Mesenteric fat pad (tissue), 1 donor: Measurements from ENCODE around the gene MSH6. TPM values are rescaled to one million over a fixed set of nuclear protein-coding genes. Genes with fewer than 3 reads are reported as not detected.

ENCODE experiments used
- DNase-seq: peaks from one replicate; pipeline ENCODE4 v3.0.0-alpha.2; 2020; ENCODE audit warnings: low spot score
- total RNA-seq: library from RNA; stranded (reverse); fragmentation: NEBNext Ultra II Directional; extraction: Animal tissue kit (Norgen Biotek cat#: 25700); gene quantifications from one replicate; pipeline ENCODE4 v1.2.1, GENCODE V29; 2021
- donor health status: DM: yes; HTN: yes; CAD: no.

MSH6 gene
- total RNA-seq, 1 donor from 2014 or later: 31.2 TPM

DNA sequence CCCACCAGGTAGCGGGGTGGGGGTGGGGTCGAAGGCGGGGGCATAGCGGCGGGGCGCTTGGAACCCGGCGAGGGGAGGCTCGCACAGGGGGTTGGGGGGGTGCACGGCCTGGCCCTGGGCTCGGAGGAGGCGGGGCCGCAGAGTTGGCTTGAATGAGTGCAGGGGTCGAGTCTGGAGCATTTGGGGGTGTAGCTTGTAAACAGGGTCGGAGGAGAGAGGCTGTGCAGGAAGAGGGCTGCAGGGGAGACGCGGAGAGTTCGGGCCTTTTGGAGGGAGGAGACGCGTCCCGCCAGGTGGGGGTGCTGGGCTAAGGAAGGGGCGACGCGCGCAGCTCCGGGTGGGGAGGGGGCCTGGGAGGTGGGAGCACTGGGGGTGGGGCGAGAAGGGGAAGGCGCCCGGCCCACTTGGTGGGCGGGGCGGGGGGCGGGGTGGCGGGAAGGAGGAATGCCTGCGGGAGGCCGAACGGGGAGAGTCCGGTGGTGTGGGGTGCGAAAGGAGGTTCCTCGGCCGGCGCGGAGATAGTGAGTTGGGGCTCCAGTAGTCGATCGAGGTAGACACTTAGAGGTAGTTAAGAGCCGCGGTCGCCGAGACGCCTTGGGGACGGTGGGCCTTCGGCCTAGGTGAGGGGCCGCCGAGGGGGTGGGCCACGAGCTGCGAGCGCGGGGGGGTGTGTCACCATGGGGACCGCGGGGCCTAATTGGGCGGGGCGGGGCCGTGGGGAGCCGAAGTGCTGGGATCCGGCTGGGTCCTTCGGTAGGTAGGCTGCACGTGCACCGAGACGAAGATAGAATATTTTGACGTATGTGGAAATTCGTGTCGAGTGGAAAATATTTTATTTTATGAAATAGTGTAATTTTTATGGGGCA lies 774 bp downstream of the MSH6 start:
- no peak for DNase-seq

DNA sequence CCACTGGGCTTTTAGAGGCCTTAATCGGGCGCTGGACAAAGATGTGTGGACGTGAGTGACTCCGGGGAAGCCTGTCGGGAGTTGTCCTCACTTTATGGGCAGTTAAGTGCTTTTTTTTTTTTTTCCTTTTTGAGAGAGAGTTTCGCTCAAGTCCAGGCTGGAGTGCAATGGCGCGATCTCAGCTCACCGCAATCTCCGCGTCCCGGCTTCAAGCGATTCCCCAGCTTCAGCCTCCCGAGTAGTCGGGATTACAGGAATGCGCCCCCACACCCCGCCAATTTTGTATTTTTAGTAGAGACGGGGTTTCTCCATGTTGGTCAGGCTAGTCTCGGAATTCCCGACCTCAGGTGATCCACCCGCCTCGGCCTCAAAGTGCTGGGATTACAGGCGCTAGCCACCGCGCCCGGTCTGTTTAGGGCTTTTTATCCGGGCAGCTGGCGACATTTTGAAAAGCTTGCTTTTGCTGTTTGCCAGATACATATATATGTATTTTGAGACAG lies 1.5 kb downstream of the MSH6 start:
- DNase-seq: no peak

DNA sequence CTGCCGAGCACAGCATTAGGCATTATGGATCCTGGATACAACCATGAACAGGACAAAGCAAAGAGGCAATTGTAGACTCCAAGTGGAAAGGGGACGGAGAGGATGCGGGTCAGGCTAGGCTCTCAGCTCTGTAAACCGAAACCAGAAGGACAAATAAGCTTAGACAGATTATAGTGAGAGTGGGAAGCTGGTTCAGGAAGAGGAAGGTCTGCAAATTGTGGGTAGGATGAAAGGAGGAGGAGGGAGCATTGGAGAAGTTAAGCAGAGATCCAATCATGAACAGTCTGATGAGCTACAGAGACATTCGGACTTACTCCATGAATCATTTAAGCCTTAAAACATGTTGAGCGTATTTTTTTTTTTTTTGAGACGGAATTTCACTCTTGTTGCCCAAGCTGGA lies 3.0 kb downstream of the MSH6 start:
- DNase-seq: no peak

DNA sequence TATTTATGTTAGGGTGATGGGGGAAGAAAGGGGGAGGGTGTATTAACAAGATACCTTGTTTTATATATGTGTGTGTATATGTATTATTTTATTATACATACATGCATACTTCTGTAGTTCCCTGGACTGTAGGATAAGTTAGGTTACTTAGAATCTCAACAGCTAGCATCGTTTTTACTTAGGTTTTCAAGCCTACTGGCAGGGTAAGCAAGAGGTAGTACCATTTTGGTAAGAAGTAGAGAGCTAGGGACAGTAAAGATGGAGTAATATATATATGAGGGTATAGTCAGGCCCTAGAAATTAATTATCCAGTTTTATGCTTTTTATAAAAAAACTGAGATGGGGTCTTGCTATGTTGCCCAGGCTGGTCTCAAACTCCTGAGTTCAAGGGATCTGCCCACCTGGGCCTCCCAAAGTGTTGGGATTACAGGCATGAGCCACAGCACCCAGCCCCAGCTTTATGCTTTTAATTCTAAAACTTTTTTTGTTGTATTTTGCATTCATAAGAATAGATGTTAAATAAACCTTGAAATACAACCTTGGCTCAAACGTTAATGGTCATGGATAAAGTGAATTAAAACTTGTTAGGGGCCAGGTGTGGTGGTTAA lies 13.2 kb downstream of the MSH6 start:
- DNase-seq: no peak

DNA sequence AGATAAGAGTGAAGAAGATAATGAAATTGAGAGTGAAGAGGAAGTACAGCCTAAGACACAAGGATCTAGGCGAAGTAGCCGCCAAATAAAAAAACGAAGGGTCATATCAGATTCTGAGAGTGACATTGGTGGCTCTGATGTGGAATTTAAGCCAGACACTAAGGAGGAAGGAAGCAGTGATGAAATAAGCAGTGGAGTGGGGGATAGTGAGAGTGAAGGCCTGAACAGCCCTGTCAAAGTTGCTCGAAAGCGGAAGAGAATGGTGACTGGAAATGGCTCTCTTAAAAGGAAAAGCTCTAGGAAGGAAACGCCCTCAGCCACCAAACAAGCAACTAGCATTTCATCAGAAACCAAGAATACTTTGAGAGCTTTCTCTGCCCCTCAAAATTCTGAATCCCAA lies 15.7 kb downstream of the MSH6 start:
- DNase-seq: no peak

DNA sequence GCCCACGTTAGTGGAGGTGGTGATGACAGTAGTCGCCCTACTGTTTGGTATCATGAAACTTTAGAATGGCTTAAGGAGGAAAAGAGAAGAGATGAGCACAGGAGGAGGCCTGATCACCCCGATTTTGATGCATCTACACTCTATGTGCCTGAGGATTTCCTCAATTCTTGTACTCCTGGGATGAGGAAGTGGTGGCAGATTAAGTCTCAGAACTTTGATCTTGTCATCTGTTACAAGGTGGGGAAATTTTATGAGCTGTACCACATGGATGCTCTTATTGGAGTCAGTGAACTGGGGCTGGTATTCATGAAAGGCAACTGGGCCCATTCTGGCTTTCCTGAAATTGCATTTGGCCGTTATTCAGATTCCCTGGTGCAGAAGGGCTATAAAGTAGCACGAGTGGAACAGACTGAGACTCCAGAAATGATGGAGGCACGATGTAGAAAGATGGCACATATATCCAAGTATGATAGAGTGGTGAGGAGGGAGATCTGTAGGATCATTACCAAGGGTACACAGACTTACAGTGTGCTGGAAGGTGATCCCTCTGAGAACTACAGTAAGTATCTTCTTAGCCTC lies 16.2 kb downstream of the MSH6 start:
- DNase-seq: no peak

DNA sequence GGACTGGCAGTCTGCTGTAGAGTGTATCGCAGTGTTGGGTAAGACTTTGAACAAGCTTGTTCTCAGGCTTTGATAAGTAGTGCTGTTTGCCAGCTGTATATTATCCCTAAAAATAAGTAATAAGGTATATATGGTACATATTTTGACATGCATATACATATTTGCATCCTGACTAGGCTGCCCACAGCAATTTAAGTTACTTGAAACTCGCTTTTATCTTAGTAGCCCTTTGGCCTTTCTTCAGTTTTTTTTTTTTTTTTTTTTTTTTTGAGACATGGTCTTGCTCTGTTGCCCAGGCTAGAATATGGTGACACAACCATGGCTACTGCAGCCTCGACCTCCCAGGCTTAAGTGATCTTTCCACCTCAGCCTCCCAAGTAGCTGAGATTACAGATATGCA lies 18.2 kb downstream of the MSH6 start:
- no peak for DNase-seq

DNA sequence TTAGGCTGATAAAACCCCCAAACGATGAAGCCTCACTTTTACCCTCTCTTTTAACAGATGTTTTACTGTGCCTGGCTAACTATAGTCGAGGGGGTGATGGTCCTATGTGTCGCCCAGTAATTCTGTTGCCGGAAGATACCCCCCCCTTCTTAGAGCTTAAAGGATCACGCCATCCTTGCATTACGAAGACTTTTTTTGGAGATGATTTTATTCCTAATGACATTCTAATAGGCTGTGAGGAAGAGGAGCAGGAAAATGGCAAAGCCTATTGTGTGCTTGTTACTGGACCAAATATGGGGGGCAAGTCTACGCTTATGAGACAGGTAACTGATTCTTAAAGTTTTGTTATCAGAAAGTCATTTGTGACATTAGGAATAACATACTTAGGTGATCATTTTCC lies 20.4 kb downstream of the MSH6 start:
- DNase-seq: no peak

DNA sequence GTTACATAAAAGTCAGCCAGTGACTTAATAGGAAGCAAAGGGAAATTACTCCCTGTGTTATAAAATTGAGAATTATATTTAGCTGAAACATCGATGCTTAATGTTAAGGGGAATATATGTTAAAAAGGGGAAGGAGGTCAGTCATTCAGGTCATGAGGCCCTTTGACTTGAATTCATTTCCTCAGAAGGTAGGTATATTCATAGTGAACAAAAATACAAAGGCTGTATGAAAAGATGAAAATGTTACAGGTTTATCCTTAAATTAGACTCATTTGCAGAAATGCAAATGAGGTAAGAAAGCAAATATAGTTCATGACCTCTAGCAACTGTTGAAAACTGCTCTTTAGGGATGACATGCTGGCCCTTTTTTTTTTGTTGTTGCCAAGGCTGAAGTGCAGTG lies 20.8 kb downstream of the MSH6 start:
- DNase-seq: no peak

DNA sequence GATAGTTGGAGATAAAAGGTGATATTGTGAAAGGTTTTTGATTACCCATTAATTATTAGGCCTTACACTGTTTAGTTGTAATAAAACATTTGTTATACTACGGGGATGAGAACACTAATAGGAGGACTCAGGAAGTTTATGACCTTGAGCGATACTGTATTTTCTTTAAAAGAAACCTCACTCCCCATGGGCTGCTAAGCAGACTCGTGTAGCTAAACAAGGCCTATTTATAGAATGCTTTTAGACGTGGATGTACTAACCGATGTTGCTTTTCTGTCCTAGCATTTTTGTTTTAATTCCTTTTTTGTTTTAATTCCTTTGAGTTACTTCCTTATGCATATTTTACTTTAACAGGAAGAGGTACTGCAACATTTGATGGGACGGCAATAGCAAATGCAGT lies 22.9 kb downstream of the MSH6 start:
- no peak for DNase-seq

DNA sequence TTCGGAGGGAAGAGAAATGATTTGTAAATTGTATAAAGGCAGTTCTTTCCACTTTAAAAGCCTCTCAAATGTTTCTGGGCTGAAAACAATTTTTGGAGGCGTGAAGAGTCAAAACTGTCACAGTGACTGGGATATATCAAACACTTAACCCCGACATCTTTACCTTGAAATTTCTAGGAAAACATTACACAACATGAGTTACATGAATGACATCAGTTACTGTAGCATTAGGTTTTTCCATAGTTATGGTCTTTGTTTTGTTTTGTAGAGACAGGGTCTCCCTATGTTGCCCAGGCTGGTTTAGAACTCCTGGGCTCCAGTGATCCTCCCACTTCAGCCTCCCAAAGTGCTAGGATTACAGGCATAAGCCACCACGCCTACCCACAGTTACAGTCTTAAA lies 25.7 kb downstream of the MSH6 start:
- DNase-seq: no peak

DNA sequence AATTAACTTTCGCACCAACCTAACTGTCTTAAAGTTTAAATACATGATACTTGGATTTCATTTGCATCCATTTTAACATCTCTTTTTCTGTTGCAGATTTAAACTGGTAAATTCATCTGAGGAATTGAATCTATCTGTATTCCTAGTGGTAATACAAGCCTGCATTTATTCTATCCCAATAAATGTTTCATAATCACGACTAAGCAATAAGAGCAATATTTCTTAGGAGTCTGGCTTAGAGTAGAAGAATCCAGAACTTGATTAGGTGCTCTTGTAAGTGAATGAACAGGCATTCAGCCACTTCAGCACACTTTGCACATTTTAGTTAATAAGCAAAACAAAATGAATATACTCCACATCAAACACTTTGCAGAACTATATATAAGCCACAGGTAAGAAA lies 27.0 kb downstream of the MSH6 start:
- DNase-seq: no peak

DNA sequence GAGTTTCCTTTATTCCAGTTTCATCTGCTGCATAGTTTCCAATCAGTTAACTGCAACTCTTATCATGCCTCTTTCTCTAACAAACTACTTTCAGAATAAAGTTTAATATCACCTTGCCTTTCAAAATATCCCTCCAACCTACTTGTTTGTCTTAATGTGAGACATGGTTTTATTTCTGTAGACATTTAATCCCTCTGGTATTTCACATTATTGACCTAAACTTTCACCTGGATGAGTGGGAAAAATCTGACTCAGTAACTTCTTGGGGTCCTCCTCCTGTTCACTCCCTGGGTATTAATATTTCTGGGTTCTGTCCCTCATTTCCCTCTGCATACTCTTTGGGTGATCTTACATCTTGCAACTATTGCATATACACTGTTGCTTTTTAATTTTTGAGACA lies 27.9 kb downstream of the MSH6 start:
- DNase-seq: no peak

DNA sequence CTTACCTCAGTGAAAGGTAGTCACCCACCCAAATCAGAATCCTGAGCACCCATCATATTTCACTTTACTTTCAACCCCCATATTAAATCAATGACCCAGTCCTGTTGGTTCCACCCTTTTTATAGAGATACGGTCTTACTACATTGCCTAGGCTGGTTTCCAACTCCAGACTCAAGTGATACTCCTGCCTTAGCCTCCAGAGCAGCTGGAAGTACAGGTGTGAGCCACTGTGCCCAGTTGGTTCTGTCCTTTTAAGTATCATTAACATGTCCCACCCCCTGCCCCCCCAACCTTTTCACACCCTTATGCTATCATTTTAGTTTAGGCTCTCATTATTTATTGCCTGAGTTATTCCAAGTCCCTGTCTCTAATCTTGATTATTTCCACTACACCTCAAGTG lies 28.7 kb downstream of the MSH6 start:
- DNase-seq: no peak

DNA sequence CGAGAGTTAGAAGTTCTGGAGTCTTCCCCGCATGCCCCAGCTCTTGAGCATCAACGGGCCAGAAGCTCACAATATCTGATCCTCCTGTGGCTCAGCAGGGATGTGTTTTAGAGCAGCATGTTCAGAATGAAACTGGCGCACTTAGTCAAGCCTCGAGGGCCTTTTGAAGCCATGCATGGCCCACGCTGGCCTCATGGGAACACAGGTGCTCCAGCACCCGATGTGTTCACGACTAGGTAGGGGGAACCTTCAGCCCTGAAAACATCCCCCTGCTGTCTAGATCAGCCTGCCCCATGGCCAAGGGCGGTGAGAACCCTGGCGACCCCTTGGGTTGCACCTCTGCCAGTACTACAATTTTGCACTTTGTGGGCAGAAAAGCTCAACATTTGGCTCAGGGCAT lies 32.8 kb downstream of the MSH6 start:
- DNase-seq: no peak

DNA sequence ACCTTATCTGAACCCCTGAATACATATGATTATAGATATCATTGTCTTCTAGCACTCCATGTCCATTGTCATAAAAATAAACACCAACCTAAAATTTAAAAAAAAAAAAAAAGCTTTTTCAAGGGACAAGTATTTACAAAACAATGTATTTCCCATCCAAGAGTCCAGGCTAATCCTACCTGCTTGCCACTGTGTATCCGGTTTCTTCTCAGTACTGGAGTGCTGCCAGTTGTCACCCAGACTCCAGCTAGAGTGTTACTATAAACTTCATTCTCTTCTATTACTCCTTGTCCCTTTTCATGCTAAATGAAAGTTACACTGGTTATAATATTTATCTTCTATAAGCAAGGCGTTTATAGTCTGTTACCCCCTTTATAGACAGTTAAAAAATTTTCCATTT lies 35.8 kb downstream of the MSH6 start:
- no peak for DNase-seq

DNA sequence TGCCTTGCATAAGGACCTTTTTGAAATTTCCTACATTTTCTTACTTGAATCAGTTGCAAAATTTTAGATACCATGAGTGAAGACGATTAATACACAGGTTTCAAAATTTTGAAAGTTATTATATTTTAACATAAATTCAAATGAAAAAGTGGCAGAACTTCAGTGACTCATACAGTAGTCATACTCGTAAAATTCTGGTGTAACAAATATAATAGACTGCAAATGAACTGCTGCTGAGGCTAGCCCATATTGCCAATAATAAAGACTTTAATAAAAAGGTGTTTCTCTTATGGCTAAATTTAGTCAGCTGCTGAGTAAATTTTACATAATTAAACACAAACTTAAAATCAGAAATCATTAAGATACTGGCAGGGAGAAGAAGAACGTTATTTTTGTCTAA lies 36.9 kb downstream of the MSH6 start:
- DNase-seq: no peak

DNA sequence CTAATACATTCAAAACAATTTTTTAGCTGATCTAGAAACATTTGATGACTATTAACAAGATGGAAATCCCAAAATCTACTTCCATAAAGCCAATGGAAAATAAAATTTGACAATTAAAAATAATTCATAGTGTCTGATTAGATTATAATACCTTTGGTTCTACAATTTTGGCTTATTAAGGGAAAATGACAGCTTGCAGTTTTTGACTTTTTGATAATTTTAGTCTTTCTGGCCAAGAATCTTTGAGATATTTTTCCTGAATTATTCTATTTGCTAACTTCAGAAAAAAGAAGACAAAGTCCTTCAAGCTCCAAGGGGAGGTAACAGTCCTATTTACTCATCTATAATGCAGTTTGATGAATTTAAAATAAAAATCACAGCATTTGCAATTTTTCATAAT lies 39.6 kb downstream of the MSH6 start:
- DNase-seq: no peak

DNA sequence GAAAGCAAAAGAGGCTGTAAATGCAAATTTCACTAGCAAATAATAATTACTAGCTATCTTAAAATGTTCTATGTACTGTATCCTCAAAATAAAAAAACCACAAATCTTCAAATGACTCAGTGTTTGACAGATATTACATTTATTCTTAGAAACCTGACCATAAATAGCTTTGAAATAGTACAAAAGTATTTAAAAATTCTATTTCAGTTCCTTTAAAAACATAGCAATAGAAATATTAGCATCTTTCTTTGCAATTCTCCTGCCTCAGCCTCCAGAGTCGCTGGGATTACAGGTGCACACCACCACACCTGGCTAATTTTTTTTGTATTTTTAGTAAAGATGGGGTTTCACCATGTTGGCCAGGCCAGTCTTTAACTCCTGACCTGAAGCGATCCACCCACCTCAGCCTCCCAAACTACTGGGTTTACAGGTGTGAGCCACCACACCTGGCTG lies 50.6 kb downstream of the MSH6 start:
- no peak for DNase-seq

DNA sequence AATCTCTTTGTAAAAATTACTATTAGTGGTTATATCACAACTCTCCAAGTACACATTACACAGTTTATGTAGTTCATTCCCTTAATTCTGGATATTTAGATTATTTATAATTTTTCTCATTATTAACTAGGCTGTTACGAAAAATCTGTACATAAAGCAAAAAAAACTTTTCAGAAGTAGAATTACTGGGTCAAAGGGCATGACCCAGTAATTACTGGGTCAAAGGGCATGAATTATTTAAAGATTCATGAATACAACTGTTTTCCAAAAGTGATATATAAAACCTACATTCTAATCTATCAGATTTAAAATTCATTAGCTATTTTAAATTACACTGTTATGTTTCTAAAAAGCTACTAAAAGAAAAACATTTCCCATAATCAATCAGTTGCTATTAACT lies 55.3 kb downstream of the MSH6 start:
- no peak for DNase-seq

DNA sequence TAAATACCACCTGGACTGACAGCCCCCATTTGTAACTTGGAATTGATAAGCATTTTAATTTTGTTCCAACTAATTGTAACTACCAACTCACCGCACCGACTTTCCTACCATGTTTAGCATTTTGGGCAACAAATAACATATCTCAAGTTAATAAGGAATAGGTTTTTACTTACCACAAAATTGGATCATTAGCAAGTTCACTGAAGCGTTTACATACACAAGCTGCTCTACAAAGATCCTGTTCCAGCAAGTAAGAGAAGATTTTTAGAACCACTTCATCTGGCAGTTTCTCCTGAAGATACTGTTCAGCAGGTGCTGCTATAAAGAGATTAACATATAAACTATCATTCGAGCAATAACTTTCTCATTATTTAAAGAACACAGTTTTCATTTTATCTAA lies 55.7 kb downstream of the MSH6 start:
- no peak for DNase-seq

DNA sequence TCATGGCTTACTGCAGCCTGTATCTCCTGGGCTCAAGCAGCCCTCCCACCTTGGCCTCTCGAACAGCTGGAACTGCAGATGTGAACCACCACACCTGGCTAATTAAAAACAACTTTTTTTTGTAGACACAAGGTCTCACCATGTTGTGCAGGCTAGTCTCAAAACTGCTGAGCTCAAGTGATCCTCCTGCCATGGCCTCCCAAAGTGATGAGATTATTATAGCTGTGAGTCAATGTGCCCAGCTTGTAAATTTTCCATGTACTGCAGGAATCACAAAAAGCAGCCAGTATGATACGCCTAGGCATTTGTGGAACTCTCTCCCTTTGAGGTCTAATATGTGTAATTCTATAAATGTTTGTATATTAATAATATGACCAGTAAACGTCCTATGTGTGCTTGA lies 59.9 kb downstream of the MSH6 start:
- no peak for DNase-seq

DNA sequence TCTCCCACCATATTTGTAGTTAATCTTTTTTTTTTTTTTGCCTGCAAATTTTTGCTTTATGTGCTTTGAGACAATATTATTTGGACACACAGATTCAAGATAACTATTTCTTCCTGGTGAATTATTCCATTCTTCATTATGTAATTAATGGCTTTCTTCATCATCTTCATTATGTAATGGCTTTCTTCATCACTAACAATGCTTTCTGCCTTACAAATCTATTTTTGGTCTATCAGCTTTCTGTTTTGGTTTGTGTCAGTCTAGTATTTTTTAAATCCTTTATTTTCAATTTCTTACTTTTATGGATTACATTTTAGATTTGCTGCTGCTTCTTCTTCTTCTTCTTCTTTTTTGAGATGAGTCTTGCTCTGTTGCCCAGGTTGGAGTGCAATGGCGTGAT lies 60.5 kb downstream of the MSH6 start:
- DNase-seq: no peak
